Activated naive CD4-positive, alpha-beta T cell treated with Interleukin-2 at 50 U/mL for 16 hours (primary cell): ENCODE data around the gene PHC2.
A peak's percentile ranks its signal among the peaks of the same experiment; 100 is the strongest.

ENCODE experiments used
- DNase-seq: peaks from one replicate; pipeline ENCODE4 v3.0.0-alpha.2; 2020

PHC2 gene, protein sequence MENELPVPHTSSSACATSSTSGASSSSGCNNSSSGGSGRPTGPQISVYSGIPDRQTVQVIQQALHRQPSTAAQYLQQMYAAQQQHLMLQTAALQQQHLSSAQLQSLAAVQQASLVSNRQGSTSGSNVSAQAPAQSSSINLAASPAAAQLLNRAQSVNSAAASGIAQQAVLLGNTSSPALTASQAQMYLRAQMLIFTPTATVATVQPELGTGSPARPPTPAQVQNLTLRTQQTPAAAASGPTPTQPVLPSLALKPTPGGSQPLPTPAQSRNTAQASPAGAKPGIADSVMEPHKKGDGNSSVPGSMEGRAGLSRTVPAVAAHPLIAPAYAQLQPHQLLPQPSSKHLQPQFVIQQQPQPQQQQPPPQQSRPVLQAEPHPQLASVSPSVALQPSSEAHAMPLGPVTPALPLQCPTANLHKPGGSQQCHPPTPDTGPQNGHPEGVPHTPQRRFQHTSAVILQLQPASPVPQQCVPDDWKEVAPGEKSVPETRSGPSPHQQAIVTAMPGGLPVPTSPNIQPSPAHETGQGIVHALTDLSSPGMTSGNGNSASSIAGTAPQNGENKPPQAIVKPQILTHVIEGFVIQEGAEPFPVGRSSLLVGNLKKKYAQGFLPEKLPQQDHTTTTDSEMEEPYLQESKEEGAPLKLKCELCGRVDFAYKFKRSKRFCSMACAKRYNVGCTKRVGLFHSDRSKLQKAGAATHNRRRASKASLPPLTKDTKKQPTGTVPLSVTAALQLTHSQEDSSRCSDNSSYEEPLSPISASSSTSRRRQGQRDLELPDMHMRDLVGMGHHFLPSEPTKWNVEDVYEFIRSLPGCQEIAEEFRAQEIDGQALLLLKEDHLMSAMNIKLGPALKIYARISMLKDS

GRCh38 chr1:33430692-33431593 is at the start of gene PHC2:
PHC2 (minus strand) TSS chr1:33431095; CDS start chr1:33375539, 55,556 bp downstream.
- peak; percentile 96 for DNase-seq

DNA sequence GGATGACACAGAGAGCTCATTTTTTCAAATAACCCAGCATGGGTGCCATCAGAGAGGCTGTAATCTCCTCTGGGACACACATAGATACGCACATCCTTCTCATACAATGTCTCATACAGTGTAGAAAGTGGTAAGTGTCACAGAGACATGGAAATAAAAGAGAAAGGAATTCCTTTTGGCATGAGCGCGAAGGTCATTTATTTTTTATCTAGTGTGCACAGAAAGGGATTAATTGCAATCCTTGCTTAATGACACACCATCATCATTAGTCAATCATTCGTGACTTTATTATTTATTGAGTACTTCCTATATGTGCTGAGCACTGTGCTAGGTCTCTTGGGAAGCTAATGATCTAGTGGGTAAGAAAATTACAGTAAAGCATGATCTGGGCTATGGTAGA is 46.6 kb upstream of the PHC2 start:
- DNase-seq, result no peak

- DNase-seq, result no peak
Measured at GRCh38 chr1:33473900-33474299, 43.0 kb upstream of the PHC2 start.

DNA sequence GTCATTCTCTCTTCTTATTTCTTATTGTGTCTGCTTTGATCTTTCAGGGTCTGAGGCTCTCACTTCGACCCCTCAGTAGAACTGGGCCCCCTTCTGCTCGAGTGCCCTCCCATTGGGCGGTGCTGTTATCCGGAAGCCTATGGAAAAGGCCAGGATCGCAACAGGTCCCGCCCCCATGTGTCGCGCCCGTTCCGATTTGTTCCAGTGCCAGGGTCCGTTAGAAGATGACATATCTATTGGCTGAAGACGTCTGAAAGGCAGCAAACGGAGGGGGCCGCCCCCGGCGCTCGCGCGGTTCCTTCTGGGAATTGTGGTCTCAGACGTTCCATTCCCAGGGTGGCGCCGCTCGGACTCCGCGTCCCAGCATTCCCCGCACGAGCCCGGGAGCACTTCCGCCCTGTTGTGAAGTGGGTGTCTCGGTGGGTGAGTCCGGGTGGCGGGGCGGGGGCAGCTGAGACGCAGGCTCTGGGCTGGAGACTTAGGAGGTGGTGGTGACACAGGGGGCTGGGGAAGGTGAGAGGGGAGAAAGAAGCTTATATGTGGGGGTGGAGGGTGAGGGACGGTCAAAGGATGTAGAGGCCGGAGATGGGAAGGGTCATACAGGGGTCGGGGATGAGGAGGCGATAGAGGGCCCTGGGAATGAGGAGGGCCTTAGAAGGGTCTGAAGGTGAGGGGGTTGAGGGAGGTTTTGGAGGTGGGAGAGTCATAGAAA is 41.5 kb upstream of the PHC2 start, which contains the start of gene ZSCAN20:
ZSCAN20 (plus strand) TSS at position 377 of the 712 bp plus-strand sequence. CDS start 6,644 bp downstream, outside the sequence.
- DNase-seq, result peak; percentile 91

GRCh38 chr1:33471416-33471815 is 40.5 kb upstream of the PHC2 start:
- DNase-seq, result no peak

GRCh38 chr1:33470495-33471012 is 39.7 kb upstream of the PHC2 start:
- DNase-seq, result peak; percentile 57

- DNase-seq, result no peak
Measured at GRCh38 chr1:33469691-33470090, 38.8 kb upstream of the PHC2 start.

- DNase-seq, result no peak
Measured at GRCh38 chr1:33468967-33469366, 38.1 kb upstream of the PHC2 start.

GRCh38 chr1:33468531-33468930 is 37.6 kb upstream of the PHC2 start:
- no peak for DNase-seq

DNA sequence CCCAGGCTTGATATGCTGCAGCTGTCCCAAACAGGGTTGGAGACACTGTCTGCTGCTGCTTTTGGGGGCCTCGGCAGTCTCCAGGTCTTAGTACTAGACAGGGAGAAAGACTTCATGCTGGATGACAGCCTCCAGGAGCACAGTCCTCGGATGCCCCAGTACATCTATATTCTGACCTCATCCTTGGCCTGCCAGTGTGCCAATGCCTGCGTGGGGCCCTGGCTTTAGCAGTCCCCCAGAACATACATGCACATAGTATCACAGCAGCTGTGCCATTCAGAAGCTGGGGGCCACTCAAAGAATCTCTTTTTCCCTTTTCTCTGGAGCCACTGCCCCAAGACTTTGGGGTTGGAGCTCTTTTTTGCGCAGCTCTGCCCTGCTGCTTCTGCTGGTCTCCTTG is 37.1 kb upstream of the PHC2 start:
- no peak for DNase-seq

DNA sequence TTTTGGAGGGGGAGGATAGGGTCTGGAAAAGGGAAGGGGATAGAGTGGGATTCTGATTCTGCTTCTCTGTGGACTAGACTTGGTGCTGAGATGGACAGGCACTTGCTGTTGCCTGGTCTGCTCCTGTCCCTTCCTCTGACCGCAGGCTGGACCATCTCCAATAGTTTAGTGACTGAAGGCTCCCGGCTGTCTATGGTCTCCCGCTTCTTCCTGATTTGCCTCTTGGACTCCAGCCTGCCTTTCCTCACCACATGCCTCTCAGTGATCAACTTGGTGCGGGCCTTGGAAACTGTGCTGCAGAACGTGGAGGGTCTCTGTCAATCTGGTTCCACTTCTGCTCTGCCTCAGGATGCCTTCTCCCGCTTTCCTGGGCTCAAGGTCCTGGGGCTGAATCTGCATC is 35.3 kb upstream of the PHC2 start:
- no peak for DNase-seq

- DNase-seq, result no peak
Measured at GRCh38 chr1:33465316-33465715, 34.4 kb upstream of the PHC2 start.

GRCh38 chr1:33464552-33464951 is 33.7 kb upstream of the PHC2 start:
- DNase-seq, result no peak

DNA sequence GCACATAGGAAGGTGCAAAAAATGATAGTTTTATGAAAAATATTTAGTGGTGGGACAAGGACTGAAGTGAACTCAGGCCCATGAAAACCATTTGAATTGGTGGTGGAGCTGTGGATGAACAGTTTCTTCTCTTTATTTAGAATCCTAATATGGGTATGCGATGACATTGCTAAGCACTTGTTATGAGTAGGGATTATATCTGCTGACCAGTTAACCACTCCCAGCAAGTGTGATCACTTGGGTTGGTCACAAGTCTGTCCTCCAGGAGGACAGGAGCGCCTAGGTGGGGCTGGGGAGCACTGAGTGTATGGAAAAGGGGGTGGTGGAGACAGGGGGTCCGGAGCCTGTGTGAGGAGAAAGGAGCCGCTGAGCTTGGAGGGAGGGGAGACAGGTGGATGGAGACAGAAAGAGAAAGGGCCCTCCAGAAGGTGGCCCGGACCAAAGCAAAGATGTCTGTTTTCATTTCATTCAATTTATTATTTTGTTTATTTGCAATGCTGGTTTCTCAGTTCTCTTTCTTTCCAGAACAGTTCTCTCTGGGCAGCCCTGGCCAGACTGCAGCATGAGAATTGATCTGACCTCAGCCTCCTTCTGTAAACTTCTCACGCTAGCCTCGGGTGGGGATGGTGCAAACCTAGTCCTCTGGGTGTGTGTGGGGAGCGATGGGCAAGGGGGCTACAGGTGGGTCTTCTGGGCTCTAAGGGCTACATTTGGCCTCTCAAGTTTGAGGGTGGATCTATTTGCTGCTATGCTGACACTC is 31.7 kb upstream of the PHC2 start:
- no peak for DNase-seq

DNA sequence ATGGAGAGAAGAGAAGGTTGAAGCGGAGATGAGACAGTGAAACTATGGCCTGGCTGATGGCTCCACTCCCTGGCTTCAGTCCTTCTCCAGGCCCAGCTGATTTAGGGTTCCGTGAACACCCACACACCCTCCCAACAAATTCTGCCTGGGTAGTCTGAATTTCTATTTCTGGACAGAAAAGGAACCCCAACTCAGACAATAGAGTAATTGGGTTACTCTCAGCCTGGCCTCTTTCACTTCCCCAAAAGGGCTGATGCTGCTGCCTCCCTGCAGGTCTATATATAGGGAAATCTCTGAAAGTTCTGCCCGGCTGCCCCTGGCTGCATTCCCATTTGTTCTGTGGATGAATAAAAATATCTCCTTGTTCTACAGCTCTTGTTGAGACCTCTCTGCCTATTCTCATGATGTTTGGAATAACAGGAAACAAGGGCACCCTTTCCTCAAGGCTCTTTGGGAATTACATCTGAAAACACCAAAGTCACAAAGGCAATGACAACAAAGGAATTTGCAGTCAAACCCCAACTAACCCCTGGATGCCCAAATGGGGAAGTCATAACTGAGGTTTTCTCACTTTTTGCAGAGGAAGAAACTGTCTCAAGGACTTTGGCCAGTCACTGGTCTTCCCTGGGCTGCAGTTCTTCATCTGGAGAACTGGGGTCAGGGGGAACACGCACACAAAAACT is 30.2 kb upstream of the PHC2 start:
- no peak for DNase-seq

DNA sequence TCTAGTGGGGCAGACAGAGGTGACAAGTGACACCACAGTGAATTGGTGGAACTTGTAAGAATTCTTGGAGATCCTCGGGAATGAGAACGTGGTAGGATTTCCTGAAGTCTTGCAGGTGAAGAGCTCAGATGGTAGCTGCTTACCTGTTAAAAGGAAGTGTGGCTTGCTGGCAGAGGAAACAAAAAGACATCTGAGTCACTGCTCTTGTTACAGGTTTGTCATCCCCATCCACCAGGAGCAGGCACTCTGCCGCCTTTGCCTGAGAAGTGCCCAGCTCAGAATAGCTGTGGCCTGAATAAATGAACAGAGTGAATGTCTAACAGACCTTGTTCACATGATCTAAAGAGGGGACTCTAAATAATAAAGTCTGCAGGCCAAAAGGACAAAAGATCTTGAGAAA is 29.2 kb upstream of the PHC2 start:
- no peak for DNase-seq

- no peak for DNase-seq
Measured at GRCh38 chr1:33459691-33460090, 28.8 kb upstream of the PHC2 start.

DNA sequence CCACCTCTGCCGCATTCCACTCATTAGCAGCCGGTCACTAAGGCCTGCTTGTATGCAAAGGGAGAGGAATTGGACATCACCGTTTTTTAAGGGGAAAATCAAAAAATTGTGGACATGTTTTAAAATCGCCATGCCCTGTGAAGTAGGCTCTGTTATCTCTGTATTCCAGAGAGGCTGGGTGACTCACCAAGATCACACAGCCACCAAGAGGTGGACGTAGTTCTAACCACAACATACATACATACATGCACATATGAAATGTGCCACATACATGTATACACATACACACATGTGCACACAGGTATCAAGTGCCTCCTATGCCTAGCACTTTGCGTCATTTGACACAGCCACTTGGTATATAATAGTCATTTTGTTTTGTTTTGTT is 25.6 kb upstream of the PHC2 start:
- DNase-seq, result no peak

GRCh38 chr1:33455539-33456501 is 24.9 kb upstream of the PHC2 start:
- peak; percentile 22 for DNase-seq
